Upper lobe of right lung (tissue), 1 donor: ENCODE measurements around the gene MPIG6B. TPM values are rescaled to one million over a fixed set of nuclear protein-coding genes. Genes with fewer than 3 reads are reported as not detected.

Source experiments
- ATAC-seq: fragments of 200-7000 bp; cut with Tn5 transposase; one replicate; pipeline ENCODE4 v1.9.1; 2020; ENCODE audit warnings: mild to moderate bottlenecking, moderate library complexity
- DNase-seq: peaks from one replicate; pipeline ENCODE4 v3.0.0-alpha.2; 2020
- H3K27ac ChIP-seq: fragments of 200-600 bp; one replicate; pipeline ENCODE4 v1.8.0; 2022
- H3K27me3 ChIP-seq: fragments of 200-600 bp; one replicate; pipeline ENCODE4 v1.8.0; 2022; ENCODE audit warnings: mild to moderate bottlenecking
- H3K36me3 ChIP-seq: fragments of 200-600 bp; one replicate; pipeline ENCODE4 v1.8.0; 2022
- H3K4me1 ChIP-seq: fragments of 200-600 bp; one replicate; pipeline ENCODE4 v1.8.0; 2022
- H3K4me3 ChIP-seq: fragments of 200-600 bp; one replicate; pipeline ENCODE4 v1.8.0; 2022; ENCODE audit warnings: mild to moderate bottlenecking
- H3K9me3 ChIP-seq: fragments of 200-600 bp; one replicate; pipeline ENCODE4 v1.8.0; 2022
- intact Hi-C: fragments of 100-400 bp; cut with DNase I; formaldehyde crosslinking; loops from one replicate; pipeline ENCODE4 v1.11.0; 2022
- total RNA-seq: library from RNA; stranded (reverse); fragmentation: NEBNext Ultra II Directional; extraction: Animal tissue kit (Norgen Biotek cat#: 25700); gene quantifications from one replicate; pipeline ENCODE4 v1.2.1, GENCODE V29; 2021
- TF ChIP-seq, protein P1 (sequence below): fragments of 200-600 bp; IDR thresholded peaks from one replicate; pipeline ENCODE4 v1.8.0; 2022; ENCODE audit warnings: antibody characterized with exemption
- donor health status: DM: no; HTN: yes; CAD: no; lungs with severe emphysema.

Gene MPIG6B
- total RNA-seq, 1 donor from 2014 or later: 1.1 TPM

DNA sequence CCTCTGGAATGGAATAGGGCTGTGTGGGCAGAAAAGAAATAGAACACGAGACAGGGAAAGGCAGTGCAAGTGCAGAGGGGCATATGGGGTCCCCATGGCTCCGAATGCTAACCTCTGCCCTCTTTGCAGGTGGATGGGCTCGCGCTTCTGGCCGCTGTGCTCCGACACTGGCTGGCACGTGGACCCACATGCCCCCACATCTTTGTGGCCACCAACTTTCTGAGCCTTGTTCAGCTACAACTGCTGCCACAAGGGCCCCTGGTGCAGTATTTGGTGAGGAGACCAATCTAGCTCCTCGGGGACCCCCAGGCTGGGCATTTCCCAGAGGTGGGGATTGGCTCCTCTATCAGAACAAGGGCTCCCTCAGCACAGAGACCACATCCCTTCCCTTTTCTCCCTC is 38.2 kb downstream of the MPIG6B start:
- no peaks in the 10 kb centered on the region for H3K36me3 ChIP-seq
- no peaks in the 10 kb centered on the region for H3K9me3 ChIP-seq
- TF ChIP-seq, protein P1, sequence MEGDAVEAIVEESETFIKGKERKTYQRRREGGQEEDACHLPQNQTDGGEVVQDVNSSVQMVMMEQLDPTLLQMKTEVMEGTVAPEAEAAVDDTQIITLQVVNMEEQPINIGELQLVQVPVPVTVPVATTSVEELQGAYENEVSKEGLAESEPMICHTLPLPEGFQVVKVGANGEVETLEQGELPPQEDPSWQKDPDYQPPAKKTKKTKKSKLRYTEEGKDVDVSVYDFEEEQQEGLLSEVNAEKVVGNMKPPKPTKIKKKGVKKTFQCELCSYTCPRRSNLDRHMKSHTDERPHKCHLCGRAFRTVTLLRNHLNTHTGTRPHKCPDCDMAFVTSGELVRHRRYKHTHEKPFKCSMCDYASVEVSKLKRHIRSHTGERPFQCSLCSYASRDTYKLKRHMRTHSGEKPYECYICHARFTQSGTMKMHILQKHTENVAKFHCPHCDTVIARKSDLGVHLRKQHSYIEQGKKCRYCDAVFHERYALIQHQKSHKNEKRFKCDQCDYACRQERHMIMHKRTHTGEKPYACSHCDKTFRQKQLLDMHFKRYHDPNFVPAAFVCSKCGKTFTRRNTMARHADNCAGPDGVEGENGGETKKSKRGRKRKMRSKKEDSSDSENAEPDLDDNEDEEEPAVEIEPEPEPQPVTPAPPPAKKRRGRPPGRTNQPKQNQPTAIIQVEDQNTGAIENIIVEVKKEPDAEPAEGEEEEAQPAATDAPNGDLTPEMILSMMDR: no peak
- intact Hi-C loops: no loop called here
- H3K4me3 ChIP-seq: no peak overlapping the region
- no peaks in the 10 kb centered on the region for H3K27me3 ChIP-seq
- DNase-seq (no peak), ATAC-seq (no peak)
- H3K27ac ChIP-seq: no peak overlapping the region
- no peaks in the 10 kb centered on the region for H3K4me1 ChIP-seq

DNA sequence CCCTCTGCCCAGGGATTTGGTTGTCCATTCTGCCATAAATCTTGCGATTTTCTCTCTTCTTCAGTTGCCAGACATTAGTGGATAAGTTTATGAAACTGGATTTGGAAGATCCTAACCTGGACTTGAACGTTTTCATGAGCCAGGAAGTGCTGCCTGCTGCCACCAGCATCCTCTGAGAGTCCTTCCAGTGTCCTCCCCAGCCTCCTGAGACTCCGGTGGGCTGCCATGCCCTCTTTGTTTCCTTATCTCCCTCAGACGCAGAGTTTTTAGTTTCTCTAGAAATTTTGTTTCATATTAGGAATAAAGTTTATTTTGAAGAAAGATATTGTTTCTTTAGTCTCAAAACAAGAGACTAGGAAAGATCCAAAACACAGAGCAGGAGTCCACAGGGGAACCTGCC is 39.2 kb downstream of the MPIG6B start, which contains the start of gene SAPCD1:
Gene SAPCD1 (plus strand): TSS at position 301 of the 400 bp plus-strand sequence. CDS start 399 bp downstream, outside the sequence.
- Histone ChIP-seq H3K9me3 (no peaks in the 10 kb centered on the region), H3K36me3 (no peaks in the 10 kb centered on the region), H3K27ac (no peak within 1 kb of the TSS), H3K4me1 (no peaks in the 10 kb centered on the region), H3K27me3 (no peaks in the 10 kb centered on the region), H3K4me3 (no peak within 1 kb of the TSS)
- TF ChIP-seq, protein P1: no peak
- intact Hi-C loops: no loop called here
- DNase-seq (no peak), ATAC-seq (no peak)

DNA sequence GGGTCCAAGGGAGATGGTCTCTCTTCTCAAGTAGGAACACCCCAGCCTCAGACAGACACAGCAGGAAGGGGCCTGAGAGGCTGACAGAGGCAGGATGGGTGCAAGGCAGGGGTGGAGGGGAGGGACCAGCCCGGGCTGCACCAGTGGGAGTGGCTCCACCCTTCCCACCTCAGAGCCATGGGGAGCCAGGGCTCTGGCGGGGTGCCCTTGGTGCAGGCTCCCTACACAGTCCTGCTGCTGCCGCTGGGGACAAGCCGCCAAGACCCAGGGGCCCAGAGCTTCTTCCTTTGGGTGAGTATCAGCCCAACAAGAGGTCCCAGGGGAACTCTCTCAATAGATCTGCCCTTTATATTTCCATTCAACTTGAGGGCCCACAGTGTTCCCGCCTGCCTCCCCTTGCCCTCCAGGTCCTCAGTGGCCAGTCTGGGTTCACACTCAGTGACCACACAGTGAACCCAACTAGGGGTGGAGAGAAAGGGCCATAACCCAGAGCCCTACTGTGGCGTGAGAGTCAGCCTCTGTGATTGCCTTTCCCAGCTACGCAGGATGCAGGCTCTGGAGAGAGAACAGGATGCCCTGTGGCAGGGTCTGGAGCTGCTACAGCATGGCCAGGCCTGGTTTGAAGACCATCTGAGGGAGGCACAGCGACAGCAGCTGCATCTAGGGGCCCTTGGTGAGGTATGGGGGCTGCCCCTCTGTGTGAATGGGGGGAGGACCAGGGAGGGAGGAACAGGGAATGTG is 39.9 kb downstream of the MPIG6B start:
- intact Hi-C loops: no loop called here
- no peaks in the 10 kb centered on the region for H3K27me3 ChIP-seq
- no peak overlapping the region for H3K4me3 ChIP-seq
- ATAC-seq (no peak), DNase-seq (no peak)
- no peak overlapping the region for H3K27ac ChIP-seq
- no peaks in the 10 kb centered on the region for H3K9me3 ChIP-seq
- H3K4me1 ChIP-seq: no peaks in the 10 kb centered on the region
- H3K36me3 ChIP-seq: no peaks in the 10 kb centered on the region
- TF ChIP-seq, protein P1: no peak

DNA sequence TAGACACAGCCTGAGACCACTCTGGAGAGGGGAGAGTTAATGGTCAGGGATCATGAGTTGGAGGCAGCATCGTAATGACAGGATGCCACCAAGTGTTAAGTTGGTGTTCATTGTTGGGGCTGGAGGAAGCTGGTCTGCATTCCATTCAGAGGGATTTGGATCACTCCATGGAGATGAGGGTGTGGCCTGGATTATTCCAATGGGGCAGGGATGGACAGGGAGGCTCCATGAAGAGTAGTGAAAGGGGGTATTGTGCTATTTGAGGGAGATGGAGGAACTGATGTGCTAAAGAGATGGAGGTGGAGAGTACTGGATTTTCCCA is 40.4 kb downstream of the MPIG6B start:
- no peaks in the 10 kb centered on the region for H3K36me3 ChIP-seq
- no peak overlapping the region for H3K27ac ChIP-seq
- H3K4me1 ChIP-seq: no peaks in the 10 kb centered on the region
- no peak for DNase-seq
- H3K9me3 ChIP-seq: no peaks in the 10 kb centered on the region
- H3K27me3 ChIP-seq: no peaks in the 10 kb centered on the region
- no peak overlapping the region for H3K4me3 ChIP-seq
- intact Hi-C loops: no loop called here
- ATAC-seq: peak; percentile 31
- TF ChIP-seq, protein P1: no peak

DNA sequence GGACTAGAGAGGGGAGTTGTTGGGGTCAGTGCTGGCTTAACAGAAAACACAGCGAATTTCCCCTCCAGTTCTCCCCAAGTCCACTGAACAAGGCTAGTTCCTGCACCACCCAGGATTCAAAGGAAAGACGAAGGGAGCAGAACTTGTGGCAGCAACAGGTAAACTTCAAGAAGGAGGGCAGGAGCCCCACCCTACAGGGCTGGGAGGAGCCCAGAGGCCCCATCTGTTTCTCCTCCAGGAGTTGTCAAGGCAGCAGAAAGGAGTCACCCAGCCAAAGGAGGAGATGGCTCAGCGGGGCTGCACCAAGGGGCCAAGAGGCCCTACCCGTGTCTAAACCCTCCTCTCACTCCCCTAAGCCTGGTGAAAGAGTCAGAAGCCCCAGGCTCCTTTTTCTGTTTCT is 41.0 kb downstream of the MPIG6B start:
- no peaks in the 10 kb centered on the region for H3K36me3 ChIP-seq
- TF ChIP-seq, protein P1: no peak
- intact Hi-C loops: no loop called here
- H3K9me3 ChIP-seq: no peaks in the 10 kb centered on the region
- no peak for ATAC-seq
- no peak for DNase-seq
- no peak overlapping the region for H3K27ac ChIP-seq
- H3K4me1 ChIP-seq: peaks cover 4% of the 10 kb centered on the region
- H3K27me3 ChIP-seq: no peaks in the 10 kb centered on the region
- no peak overlapping the region for H3K4me3 ChIP-seq

DNA sequence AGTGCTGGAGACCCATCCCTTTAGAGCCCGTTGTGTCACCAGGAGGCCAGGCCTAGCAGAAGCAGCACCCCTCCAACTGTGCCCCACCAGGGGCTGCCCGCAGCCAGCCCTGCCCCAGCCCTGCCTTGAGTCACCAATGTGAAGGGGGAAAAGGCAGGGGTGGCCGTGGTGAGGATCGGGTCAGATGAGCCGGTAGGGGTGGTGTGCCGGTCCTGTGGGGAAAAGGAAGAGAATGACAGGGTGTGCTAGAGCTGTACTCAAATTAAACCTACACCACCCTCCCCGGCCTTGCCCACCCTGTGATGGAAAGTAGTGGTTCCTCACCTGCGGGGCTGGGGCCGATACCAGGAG is 42.4 kb downstream of the MPIG6B start:
- Histone ChIP-seq H3K4me3 (no peak overlapping the region), H3K27ac (no peak overlapping the region), H3K27me3 (no peaks in the 10 kb centered on the region), H3K9me3 (no peaks in the 10 kb centered on the region), H3K4me1 (peaks cover 6% of the 10 kb centered on the region), H3K36me3 (no peaks in the 10 kb centered on the region)
- TF ChIP-seq, protein P1: no peak
- intact Hi-C loops: no loop called here
- no peak for DNase-seq
- no peak for ATAC-seq
